Breast epithelium (tissue), 4 donors: Measurements from ENCODE around the gene SLC44A1. TPM values are rescaled to one million over a fixed set of nuclear protein-coding genes. Genes with fewer than 3 reads are reported as not detected.
A peak's percentile ranks its signal among the peaks of the same experiment; 100 is the strongest.

ENCODE experiments used
- DNase-seq, 2 donors: peaks; one replicate each; pipeline ENCODE4 v3.0.0-alpha.2; 2019; ENCODE audit warnings: low spot score in 2 of 2
- H3K27ac ChIP-seq, 2 donors: fragments of 200-600 bp; sonication (generic) in 1 of 2; one replicate each; pipeline ENCODE4 v1.5.1; 2016 to 2019; ENCODE audit warnings: mild to moderate bottlenecking in 1 of 2
- H3K27me3 ChIP-seq, 2 donors: fragments of 200-600 bp; sonication (generic) in 1 of 2; one replicate each; pipeline versions ENCODE4 v1.5.1 to v1.6.0; 2017 to 2019; ENCODE audit warnings: control low read depth in 1 of 2, mild to moderate bottlenecking in 1 of 2
- H3K36me3 ChIP-seq: fragments of 200-600 bp; one replicate; pipeline ENCODE4 v1.5.1; 2019
- H3K4me1 ChIP-seq, 2 donors: fragments of 200-600 bp; sonication (generic); one replicate each; pipeline ENCODE4 v1.5.1; 2016 to 2019; ENCODE audit warnings: control low read depth in 1 of 2
- H3K4me3 ChIP-seq, 3 donors: fragments of 200-600 bp; sonication (generic); 1 replicate in 2 of 3; 2 replicates in 1 of 3; pipeline ENCODE4 v1.5.1; 2016 to 2019; ENCODE audit warnings: mild to moderate bottlenecking in 3 of 3, moderate library complexity in 2 of 3
- H3K9me3 ChIP-seq, 2 donors: fragments of 200-600 bp; sonication (generic) in 1 of 2; one replicate each; pipeline ENCODE4 v1.5.1; 2016 to 2019; ENCODE audit warnings: control low read depth in 1 of 2
- POLR2A ChIP-seq: fragments of 450-650 bp; IDR thresholded peaks from one replicate; pipeline ENCODE4 v1.6.1; 2016; ENCODE audit warnings: antibody characterized with exemption, mild to moderate bottlenecking, moderate library complexity
- POLR2AphosphoS5 ChIP-seq, 3 donors: sonication (generic); formaldehyde crosslinking; IDR thresholded peaks; one replicate each; pipeline ENCODE4 v1.6.1; 2017; ENCODE audit warnings: antibody characterized with exemption in 3 of 3
- intact Hi-C: fragments of 100-400 bp; cut with DNase I; formaldehyde crosslinking; loops from one replicate; pipeline ENCODE4 v1.15.1; 2023; ENCODE audit warnings: low total_unique reads
- total RNA-seq, 3 donors: library from RNA; depleted of rRNA; stranded (reverse); fragments of >200 nt; gene quantifications; one replicate each; pipeline ENCODE4 v1.1.0, GENCODE V29; 2016
- TF ChIP-seq, protein P1 (sequence below), 3 donors: fragments of 450-650 bp; IDR thresholded peaks; one replicate each; pipeline ENCODE4 v1.5.1; 2016 to 2017; ENCODE audit warnings: antibody characterized with exemption in 3 of 3, mild to moderate bottlenecking in 3 of 3, moderate library complexity in 3 of 3

SLC44A1 gene
- total RNA-seq, 3 donors from 2014 or later, result 53.7 to 62.6 (median 61.1) TPM

DNA sequence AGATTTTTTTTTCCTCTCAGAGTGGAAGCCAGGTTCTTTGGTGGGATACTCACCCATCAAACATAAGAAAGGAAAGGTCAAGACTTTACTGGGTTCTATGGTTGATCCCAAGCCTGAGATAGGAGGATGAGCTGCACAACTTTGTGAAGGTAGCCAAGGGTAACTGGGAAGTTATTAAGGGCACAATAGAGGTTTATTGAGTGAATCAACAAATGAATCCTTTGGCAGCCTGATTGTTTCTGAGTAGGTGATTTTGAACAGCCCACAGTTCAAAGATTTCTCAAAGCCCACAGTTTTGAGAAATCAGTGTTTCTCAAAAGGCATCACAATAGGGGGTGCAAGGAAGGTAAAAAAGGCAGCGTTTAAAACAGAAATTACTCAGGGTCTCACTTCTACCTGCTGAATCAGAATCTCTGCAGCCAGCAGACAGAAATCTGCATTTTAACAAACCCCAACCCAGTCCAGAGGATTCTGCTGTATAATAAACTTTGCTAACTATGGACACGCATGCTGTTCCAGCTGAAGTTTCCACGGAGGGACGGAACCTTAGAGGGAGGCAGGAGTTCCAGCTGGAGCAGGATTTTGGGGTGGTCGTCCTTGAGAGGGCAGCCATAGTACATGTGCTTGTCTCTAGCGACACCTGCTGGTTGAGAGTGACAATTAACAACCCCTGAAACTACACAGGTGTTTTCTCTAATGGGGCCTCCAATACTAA lies 170.7 kb downstream of the SLC44A1 start:
- TF ChIP-seq, protein P1, sequence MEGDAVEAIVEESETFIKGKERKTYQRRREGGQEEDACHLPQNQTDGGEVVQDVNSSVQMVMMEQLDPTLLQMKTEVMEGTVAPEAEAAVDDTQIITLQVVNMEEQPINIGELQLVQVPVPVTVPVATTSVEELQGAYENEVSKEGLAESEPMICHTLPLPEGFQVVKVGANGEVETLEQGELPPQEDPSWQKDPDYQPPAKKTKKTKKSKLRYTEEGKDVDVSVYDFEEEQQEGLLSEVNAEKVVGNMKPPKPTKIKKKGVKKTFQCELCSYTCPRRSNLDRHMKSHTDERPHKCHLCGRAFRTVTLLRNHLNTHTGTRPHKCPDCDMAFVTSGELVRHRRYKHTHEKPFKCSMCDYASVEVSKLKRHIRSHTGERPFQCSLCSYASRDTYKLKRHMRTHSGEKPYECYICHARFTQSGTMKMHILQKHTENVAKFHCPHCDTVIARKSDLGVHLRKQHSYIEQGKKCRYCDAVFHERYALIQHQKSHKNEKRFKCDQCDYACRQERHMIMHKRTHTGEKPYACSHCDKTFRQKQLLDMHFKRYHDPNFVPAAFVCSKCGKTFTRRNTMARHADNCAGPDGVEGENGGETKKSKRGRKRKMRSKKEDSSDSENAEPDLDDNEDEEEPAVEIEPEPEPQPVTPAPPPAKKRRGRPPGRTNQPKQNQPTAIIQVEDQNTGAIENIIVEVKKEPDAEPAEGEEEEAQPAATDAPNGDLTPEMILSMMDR (IDR thresholded peaks at IDR 0.05), result peak; percentile 59 to 93 (median 89)
- TF ChIP-seq POLR2A, result no peak
- Histone ChIP-seq H3K36me3 (no peaks in the 10 kb centered on the region), H3K9me3 (peaks cover 0 to 6% of the 10 kb centered on the region in 2 donors), H3K27me3 (no peaks in the 10 kb centered on the region), H3K4me1 (no peaks in the 10 kb centered on the region), H3K27ac (no peak overlapping the region), H3K4me3 (no peak overlapping the region)
- DNase-seq, result peak in 1 of 2 donors; percentile 25
- intact Hi-C loops, result loop anchor here (5.0 to 10.0 kb wide), 2 partner anchors 148 to 490 kb away; partner anchors contain the start of gene ABCA1

DNA sequence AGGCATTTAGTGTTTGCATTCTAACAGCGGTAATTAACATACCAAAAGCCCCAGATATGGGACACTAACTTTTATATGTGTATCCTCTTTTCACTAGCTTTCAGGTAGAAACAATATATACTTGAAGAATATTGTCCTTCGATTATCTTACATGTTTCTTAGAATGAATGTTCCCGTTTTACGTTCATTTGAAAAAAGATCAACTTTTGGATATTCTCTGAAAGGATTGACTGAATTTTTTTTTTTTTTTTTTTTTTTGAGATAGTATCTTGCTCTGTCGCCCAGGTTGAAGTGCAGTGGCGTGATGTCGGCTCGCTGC lies 171.2 kb downstream of the SLC44A1 start:
- DNase-seq, result no peak
- Histone ChIP-seq H3K27ac (no peak overlapping the region), H3K9me3 (peaks cover 0 to 6% of the 10 kb centered on the region in 2 donors), H3K4me1 (no peaks in the 10 kb centered on the region), H3K36me3 (no peaks in the 10 kb centered on the region), H3K27me3 (no peaks in the 10 kb centered on the region), H3K4me3 (no peak overlapping the region)
- intact Hi-C loops, result loop anchor here (10.0 kb wide), 1 partner anchor 491 kb away; the partner anchor contains the start of gene ABCA1
- TF ChIP-seq, protein P1 (IDR thresholded peaks at IDR 0.05), result no peak

DNA sequence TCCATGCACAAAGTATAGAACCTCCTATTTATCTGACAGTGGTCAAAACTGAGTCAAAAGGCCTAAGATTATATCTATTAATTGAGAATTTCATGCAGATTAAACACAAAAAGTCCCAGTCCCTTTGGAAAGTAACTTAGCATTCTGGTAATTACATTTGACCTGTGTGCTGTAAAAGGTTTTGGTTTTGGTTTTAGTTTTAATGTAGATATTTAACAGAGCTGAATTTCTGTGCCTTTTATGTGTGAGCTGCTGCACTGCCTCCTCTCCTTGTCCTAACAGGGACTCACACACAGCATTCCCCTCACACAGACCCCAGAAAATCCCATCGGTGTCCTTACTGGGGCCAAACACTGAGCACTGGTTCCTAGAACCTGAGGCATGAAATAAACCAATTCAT lies 172.4 kb downstream of the SLC44A1 start:
- H3K4me1 ChIP-seq, result no peaks in the 10 kb centered on the region
- no peaks in the 10 kb centered on the region for H3K27me3 ChIP-seq
- intact Hi-C loops, result loop anchor here (10.0 kb wide), 1 partner anchor 492 kb away; the partner anchor contains the start of gene ABCA1
- TF ChIP-seq POLR2AphosphoS5 (IDR thresholded peaks at IDR 0.05) (no peak), POLR2A (no peak)
- TF ChIP-seq, protein P1 (IDR thresholded peaks at IDR 0.05), result no peak
- H3K36me3 ChIP-seq, result no peaks in the 10 kb centered on the region
- no peak for DNase-seq
- no peak overlapping the region for H3K27ac ChIP-seq
- peaks cover 0 to 2% of the 10 kb centered on the region in 2 donors for H3K9me3 ChIP-seq
- no peak overlapping the region for H3K4me3 ChIP-seq

DNA sequence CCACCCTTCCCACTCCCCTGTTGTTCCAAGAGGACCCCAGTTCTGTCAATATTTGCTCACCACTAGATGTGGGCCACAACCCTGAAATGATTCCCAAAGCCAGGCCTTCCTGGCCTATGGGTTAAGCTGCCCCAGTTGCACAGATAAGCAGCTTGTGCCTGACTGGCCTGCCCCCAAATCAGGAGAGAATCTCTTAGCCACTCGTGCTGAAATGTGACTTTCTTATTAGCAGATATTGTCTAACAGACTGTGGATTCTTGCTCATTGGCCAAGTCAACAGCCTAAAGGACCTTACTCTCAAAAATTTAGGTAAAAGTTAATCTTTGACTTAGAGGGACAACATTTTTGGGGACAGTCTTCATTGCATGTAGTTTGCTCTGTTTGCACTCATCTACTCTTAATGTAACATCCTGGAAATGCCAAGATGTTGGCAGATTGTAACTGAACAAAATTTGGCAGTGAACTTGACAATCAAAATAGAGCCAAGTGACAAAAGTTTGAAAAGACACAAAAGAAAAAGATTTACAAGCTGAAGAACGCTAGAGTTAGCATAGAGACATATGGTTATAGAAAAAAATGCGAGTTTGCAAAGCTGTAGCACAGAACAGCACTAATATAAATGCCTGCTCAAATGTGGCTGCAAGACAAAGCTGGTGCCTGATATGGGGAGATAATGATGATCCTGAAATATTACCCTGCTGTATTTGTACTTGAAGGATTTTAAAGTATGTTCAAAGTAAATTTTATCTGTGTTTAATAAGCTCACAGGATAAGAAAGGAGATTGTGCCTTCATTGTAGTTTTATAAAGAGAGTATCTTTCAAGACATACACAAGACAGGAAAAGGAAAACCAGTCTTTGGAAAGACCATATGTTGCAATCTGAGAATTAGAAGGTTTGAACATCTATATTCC lies 174.4 kb downstream of the SLC44A1 start:
- no peaks in the 10 kb centered on the region for H3K36me3 ChIP-seq
- no peak overlapping the region for H3K4me3 ChIP-seq
- TF ChIP-seq POLR2AphosphoS5 (IDR thresholded peaks at IDR 0.05) (no peak), POLR2A (no peak)
- TF ChIP-seq, protein P1 (IDR thresholded peaks at IDR 0.05), result no peak
- no peaks in the 10 kb centered on the region for H3K27me3 ChIP-seq
- H3K4me1 ChIP-seq, result no peaks in the 10 kb centered on the region
- no peaks in the 10 kb centered on the region for H3K9me3 ChIP-seq
- intact Hi-C loops, result loop anchor here (10.0 kb wide), 1 partner anchor 494 kb away; the partner anchor contains the start of gene ABCA1
- DNase-seq, result no peak
- no peak overlapping the region for H3K27ac ChIP-seq
